CD4-positive, CD25-positive, alpha-beta regulatory T cell (primary cell): ENCODE data around the gene CACNG4. TPM values are rescaled to one million over a fixed set of nuclear protein-coding genes. Genes with fewer than 3 reads are reported as not detected.
A peak's percentile ranks its signal among the peaks of the same experiment; 100 is the strongest.

Source experiments
- ATAC-seq, 2 donors: fragments of 150-1000 bp; cut with Tn5 transposase; one replicate each; pipeline ENCODE4 v1.10.0; 2021; ENCODE audit warnings: low read depth in 2 of 2, moderate number of reproducible peaks in 2 of 2, moderate library complexity in 1 of 2
- DNase-seq, 3 donors: peaks; one replicate each; pipeline versions ENCODE4 v3.0.0 to v3.0.0-alpha.2; 2012 to 2022; ENCODE audit warnings: mixed read lengths in 1 of 3
- H3K27ac ChIP-seq: one replicate; pipeline ENCODE4 v1.7.0; 2013; ENCODE audit warnings: mild to moderate bottlenecking, low read length; ENCODE audit not compliant: insufficient read depth, poor library complexity, severe bottlenecking
- H3K27me3 ChIP-seq: one replicate; pipeline ENCODE4 v1.7.0; 2013; ENCODE audit warnings: low read length; ENCODE audit not compliant: control insufficient read depth, insufficient read depth
- H3K36me3 ChIP-seq: one replicate; pipeline ENCODE4 v1.7.0; 2013; ENCODE audit warnings: mild to moderate bottlenecking, low read length, moderate library complexity; ENCODE audit not compliant: control insufficient read depth, insufficient read depth
- H3K4me1 ChIP-seq: 2 replicates; pipeline ENCODE4 v1.7.0; 2013; ENCODE audit warnings: mild to moderate bottlenecking, low read length; ENCODE audit not compliant: insufficient read depth, control insufficient read depth, poor library complexity, severe bottlenecking
- H3K4me3 ChIP-seq: one replicate; pipeline ENCODE4 v1.7.0; 2013; ENCODE audit warnings: low read depth, mild to moderate bottlenecking, low read length, moderate library complexity
- H3K9me3 ChIP-seq, 2 experiments: 1 replicate in 1 of 2; 2 replicates in 1 of 2; pipeline ENCODE4 v1.7.0; 2013; ENCODE audit warnings: low read length in 2 of 2, mild to moderate bottlenecking in 1 of 2, moderate library complexity in 1 of 2; ENCODE audit not compliant: control insufficient read depth in 2 of 2
- H3K27ac Mint-ChIP-seq, 3 donors: one replicate each; pipeline ENCODE4 v1.8.0; 2020 to 2022; ENCODE audit warnings: mild to moderate bottlenecking in 3 of 3, mixed read lengths in 3 of 3, moderate library complexity in 2 of 3
- H3K27me3 Mint-ChIP-seq: one replicate; pipeline ENCODE4 v1.8.0; 2022; ENCODE audit warnings: mild to moderate bottlenecking, mixed read lengths
- H3K36me3 Mint-ChIP-seq: one replicate; pipeline ENCODE4 v1.8.0; 2020; ENCODE audit warnings: mixed read lengths
- H3K4me1 Mint-ChIP-seq, 4 donors: one replicate each; pipeline ENCODE4 v1.8.0; 2020 to 2022; ENCODE audit warnings: mixed read lengths in 4 of 4, mild to moderate bottlenecking in 1 of 4
- H3K4me3 Mint-ChIP-seq, 4 donors: one replicate each; pipeline ENCODE4 v1.8.0; 2020 to 2022; ENCODE audit warnings: mild to moderate bottlenecking in 4 of 4, mixed read lengths in 4 of 4, moderate library complexity in 3 of 4
- H3K9me3 Mint-ChIP-seq, 7 donors: one replicate each; pipeline ENCODE4 v1.8.0; 2020 to 2022; ENCODE audit warnings: mixed read lengths in 7 of 7, mild to moderate bottlenecking in 3 of 7, moderate library complexity in 2 of 7
- polyA plus RNA-seq, 4 donors: library from polyadenylated mRNA; unstranded; fragments of 300-500 nt; fragmentation: Illumina TruSeq; gene quantifications; one replicate each; pipeline ENCODE4 v1.2.3, GENCODE V29; 2021
- total RNA-seq: library from RNA; stranded (reverse); gene quantifications from one replicate; pipeline ENCODE4 v1.2.3, GENCODE V29; 2022

The CACNG4 gene
- total and polyA plus RNA-seq, 5 donors from 2014 or later = not detected

DNA sequence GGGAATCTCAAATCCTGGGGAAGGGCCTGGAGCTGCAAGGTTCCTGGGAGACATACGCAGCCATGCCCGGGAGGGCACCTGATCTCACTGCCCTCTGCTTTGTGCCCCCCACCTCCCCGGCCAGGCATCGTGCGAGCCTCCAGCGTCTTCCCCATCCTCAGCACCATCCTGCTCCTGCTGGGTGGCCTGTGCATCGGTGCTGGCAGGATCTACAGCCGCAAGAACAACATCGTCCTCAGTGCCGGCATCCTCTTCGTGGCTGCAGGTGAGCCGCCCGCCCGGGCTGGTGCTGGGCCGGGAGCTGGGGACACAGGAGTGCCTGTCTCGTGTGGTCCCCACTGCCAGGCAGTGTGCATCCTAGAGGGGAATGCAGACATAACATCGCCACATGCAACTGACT, 60.2 kb downstream of the CACNG4 start:
- Mint-ChIP-seq H3K4me1 (no peaks in the 10 kb centered on the region), H3K27me3 (peaks cover 11% of the 10 kb centered on the region), H3K27ac (no peak overlapping the region), H3K36me3 (no peaks in the 10 kb centered on the region), H3K9me3 (no peaks in the 10 kb centered on the region), H3K4me3 (no peak overlapping the region)
- Histone ChIP-seq H3K9me3 (no peaks in the 10 kb centered on the region), H3K27me3 (no peaks in the 10 kb centered on the region), H3K4me3 (no peak overlapping the region), H3K27ac (no peak overlapping the region), H3K36me3 (no peaks in the 10 kb centered on the region), H3K4me1 (no peaks in the 10 kb centered on the region)
- DNase-seq (no peak), ATAC-seq (no peak)

DNA sequence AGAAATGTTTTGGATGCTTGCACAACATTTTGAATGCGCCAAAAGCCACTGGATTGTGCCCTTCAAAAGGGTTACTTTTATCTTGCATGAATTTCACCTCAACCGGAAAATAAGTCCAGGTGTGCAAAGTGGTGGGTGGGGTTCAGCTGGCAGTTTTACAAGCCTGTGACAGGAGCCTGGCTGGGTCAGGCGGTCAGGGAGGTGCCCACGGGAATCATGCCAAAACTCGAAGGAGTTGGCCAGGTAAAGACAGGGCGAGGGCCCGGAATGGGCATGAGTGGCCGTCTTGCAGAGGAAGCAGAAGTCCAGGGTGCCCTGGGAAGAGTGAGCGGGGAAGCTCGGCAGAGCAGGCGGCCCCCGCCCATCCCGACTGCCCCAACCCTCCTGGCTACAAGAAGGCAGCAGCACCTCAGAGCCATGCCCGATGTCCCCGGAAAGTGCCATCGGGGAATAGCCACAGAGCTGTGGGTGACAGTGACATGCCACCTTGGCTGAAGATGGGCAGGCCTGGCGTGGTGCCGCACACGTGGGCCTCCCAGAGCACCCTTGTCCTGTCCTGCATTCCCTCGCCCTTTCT, 60.8 kb downstream of the CACNG4 start:
- no peak for DNase-seq
- ATAC-seq = no peak
- Mint-ChIP-seq H3K9me3 (no peaks in the 10 kb centered on the region), H3K36me3 (no peaks in the 10 kb centered on the region), H3K4me3 (no peak overlapping the region), H3K4me1 (no peaks in the 10 kb centered on the region), H3K27me3 (peaks cover 11% of the 10 kb centered on the region), H3K27ac (no peak overlapping the region)
- no peaks in the 10 kb centered on the region for H3K9me3 ChIP-seq
- H3K4me1 ChIP-seq = no peaks in the 10 kb centered on the region
- H3K27ac ChIP-seq = no peak overlapping the region
- no peak overlapping the region for H3K4me3 ChIP-seq
- H3K27me3 ChIP-seq = no peaks in the 10 kb centered on the region
- H3K36me3 ChIP-seq = no peaks in the 10 kb centered on the region

DNA sequence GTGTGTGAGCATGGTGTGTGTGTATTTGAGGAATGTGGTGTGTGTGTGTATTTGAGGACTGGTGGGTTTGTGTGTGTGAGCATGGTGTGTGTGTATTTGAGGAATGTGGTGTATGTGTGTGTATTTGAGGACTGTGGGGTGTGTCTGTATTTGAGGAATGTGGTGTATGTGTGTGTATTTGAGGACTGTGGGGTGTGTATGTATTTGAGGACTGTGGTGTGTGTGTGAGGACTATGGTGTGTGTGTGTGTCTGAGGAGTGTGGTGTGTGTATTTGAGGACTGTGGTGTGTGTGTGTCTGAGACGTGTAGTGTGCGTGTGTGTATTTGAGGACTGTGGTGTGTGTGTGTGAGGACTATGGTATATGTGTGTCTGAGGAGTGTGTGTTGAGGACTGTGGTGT, 61.8 kb downstream of the CACNG4 start:
- DNase-seq (no peak), ATAC-seq (no peak)
- no peaks in the 10 kb centered on the region for H3K9me3 Mint-ChIP-seq
- Histone ChIP-seq H3K36me3 (no peaks in the 10 kb centered on the region), H3K9me3 (no peaks in the 10 kb centered on the region), H3K27me3 (no peaks in the 10 kb centered on the region), H3K27ac (no peak overlapping the region), H3K4me1 (no peaks in the 10 kb centered on the region), H3K4me3 (no peak overlapping the region)
- H3K4me3 Mint-ChIP-seq = no peak overlapping the region
- no peak overlapping the region for H3K27ac Mint-ChIP-seq
- no peaks in the 10 kb centered on the region for H3K36me3 Mint-ChIP-seq
- H3K27me3 Mint-ChIP-seq = peaks cover 7% of the 10 kb centered on the region
- H3K4me1 Mint-ChIP-seq = no peaks in the 10 kb centered on the region

DNA sequence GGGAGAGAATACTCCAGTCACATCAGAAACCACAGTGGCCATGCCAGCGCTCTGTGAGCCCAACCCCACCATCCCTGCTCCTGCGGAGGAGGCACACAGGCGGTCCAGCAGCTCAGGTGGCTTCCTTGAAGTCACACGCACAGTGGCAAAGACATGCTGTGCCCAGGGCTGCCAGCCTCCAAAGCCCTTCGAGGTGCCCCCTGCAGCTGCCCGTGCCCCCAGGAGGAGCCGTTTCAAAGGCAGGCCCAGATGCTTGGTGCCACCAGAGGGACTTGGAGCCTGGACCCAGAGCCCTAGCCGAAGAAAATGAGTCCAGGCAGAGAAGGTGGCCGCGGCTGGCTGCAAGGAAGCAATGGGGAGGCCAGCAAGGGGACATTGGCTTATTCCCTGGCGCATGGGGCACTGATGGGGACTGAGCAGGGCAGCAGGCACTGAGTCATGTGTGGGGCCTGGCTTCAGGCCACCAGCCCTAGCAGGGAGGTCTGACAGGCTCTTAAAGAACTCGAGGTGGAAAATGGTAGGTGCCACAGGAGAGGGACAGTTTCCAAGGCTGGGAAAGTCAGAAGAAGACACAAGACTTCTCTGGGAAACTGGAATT, 62.6 kb downstream of the CACNG4 start:
- DNase-seq = no peak
- Histone ChIP-seq H3K4me3 (no peak overlapping the region), H3K36me3 (no peaks in the 10 kb centered on the region), H3K9me3 (no peaks in the 10 kb centered on the region), H3K27ac (no peak overlapping the region), H3K27me3 (no peaks in the 10 kb centered on the region), H3K4me1 (no peaks in the 10 kb centered on the region)
- no peak overlapping the region for H3K4me3 Mint-ChIP-seq
- no peak overlapping the region for H3K27ac Mint-ChIP-seq
- no peaks in the 10 kb centered on the region for H3K36me3 Mint-ChIP-seq
- H3K4me1 Mint-ChIP-seq = no peaks in the 10 kb centered on the region
- no peaks in the 10 kb centered on the region for H3K9me3 Mint-ChIP-seq
- no peak for ATAC-seq
- peaks cover 7% of the 10 kb centered on the region for H3K27me3 Mint-ChIP-seq

DNA sequence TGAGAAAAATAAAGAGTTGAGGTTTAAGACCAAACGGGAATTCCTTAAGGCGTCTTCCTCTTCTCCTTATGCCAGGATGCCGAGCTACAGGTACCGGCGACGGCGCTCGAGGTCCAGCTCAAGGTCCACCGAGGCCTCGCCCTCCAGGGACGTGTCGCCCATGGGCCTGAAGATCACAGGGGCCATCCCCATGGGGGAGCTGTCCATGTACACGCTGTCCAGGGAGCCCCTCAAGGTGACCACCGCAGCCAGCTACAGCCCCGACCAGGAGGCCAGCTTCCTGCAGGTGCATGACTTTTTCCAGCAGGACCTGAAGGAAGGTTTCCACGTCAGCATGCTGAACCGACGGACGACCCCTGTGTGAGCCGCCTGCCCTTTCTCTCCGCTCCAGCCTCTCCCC, 66.1 kb downstream of the CACNG4 start:
- Mint-ChIP-seq H3K27me3 (peaks cover 4% of the 10 kb centered on the region), H3K4me1 (no peaks in the 10 kb centered on the region), H3K9me3 (peaks cover 0 to 1% (median 0%) of the 10 kb centered on the region in 7 donors), H3K4me3 (no peak overlapping the region), H3K27ac (no peak overlapping the region), H3K36me3 (no peaks in the 10 kb centered on the region)
- Histone ChIP-seq H3K4me1 (no peaks in the 10 kb centered on the region), H3K27me3 (no peaks in the 10 kb centered on the region), H3K9me3 (no peaks in the 10 kb centered on the region), H3K36me3 (no peaks in the 10 kb centered on the region), H3K4me3 (no peak overlapping the region), H3K27ac (no peak overlapping the region)
- DNase-seq (no peak), ATAC-seq (no peak)

DNA sequence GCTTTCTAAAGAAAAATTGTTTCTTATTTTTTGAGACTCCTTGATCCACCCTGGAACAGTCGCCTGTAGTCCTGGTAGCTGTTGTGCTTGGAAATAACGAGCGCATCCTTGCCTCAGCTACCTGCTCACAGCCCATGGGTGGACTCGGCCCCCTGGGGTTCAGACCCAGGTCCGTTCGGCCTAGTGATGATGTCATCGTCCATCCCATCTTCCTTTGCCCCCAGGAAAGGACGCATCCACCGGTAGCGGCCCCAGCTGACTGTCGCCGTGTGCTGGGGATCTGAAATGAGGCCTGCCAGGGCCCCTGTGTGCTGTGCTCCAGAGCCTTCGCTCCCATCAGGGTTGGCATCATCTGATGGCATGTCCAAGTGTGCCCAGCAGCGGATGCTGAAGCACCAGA, 67.9 kb downstream of the CACNG4 start:
- Histone ChIP-seq H3K27me3 (no peaks in the 10 kb centered on the region), H3K27ac (no peak overlapping the region), H3K36me3 (no peaks in the 10 kb centered on the region), H3K4me3 (no peak overlapping the region), H3K9me3 (no peaks in the 10 kb centered on the region), H3K4me1 (no peaks in the 10 kb centered on the region)
- Mint-ChIP-seq H3K27me3 (peaks cover 10% of the 10 kb centered on the region), H3K4me3 (no peak overlapping the region), H3K4me1 (peaks cover 0 to 4% (median 0%) of the 10 kb centered on the region in 4 donors), H3K36me3 (no peaks in the 10 kb centered on the region), H3K9me3 (peaks cover 0 to 2% (median 0%) of the 10 kb centered on the region in 7 donors), H3K27ac (no peak overlapping the region)
- ATAC-seq (no peak), DNase-seq (no peak)

DNA sequence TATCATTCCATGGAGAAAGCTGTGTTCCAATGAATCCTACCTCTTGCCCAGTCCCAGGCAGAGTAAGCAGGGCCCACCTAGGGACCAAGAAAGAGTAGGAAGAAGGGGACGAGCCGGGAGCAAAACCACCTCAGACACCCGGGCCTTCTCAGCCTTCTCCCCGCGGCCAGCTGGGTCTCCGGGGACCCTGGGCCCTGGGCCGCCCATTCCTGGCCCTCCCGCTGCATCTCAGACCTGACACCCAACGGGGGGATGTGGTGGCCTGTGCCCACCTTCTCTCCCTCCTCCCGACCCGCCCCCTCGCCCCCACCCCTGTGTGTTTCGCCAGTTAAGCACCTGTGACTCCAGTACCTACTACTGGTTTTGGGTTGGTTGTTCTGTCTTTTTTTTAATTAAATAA, 68.5 kb downstream of the CACNG4 start:
- Mint-ChIP-seq H3K27me3 (peaks cover 10% of the 10 kb centered on the region), H3K36me3 (no peaks in the 10 kb centered on the region), H3K4me3 (no peak overlapping the region)

DNA sequence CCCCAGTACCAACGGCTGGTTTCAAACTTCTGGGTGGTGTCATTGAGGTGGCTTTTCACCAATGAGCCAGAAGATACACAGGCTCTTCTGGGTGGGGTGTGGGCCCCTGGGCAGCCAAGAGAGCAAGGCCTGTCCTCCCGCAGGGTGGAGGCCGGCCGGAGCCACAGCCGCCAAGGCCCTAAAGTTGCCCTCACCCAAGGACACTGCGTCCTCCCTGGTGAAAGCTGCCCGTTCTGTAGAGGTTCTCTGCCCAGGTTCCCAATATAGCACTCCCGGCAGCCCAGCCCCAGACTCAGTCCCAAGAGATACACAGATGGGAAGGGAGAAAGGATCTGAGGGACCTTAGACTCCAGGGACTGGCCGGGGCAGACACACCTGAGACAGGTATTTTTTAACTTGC, 69.1 kb downstream of the CACNG4 start:
- ATAC-seq = no peak
- H3K27me3 Mint-ChIP-seq = peaks cover 7% of the 10 kb centered on the region

More for the DNA sequence above, 68.5 kb downstream of the CACNG4 start:
- H3K9me3 ChIP-seq = no peaks in the 10 kb centered on the region
- Mint-ChIP-seq H3K9me3 (peaks cover 0 to 2% (median 0%) of the 10 kb centered on the region in 7 donors), H3K4me1 (peaks cover 0 to 4% (median 0%) of the 10 kb centered on the region in 4 donors), H3K27ac (peak overlapping the region in 1 of 3 donors; percentile 21)
- H3K4me1 ChIP-seq = no peaks in the 10 kb centered on the region
- ATAC-seq (no peak), DNase-seq (no peak)
- no peaks in the 10 kb centered on the region for H3K27me3 ChIP-seq
- H3K27ac ChIP-seq = no peak overlapping the region
- no peaks in the 10 kb centered on the region for H3K36me3 ChIP-seq
- H3K4me3 ChIP-seq = no peak overlapping the region

More for the DNA sequence above, 69.1 kb downstream of the CACNG4 start:
- Mint-ChIP-seq H3K4me3 (no peak overlapping the region), H3K36me3 (no peaks in the 10 kb centered on the region), H3K9me3 (peaks cover 0 to 2% (median 0%) of the 10 kb centered on the region in 7 donors), H3K4me1 (peaks cover 0 to 4% (median 0%) of the 10 kb centered on the region in 4 donors), H3K27ac (no peak overlapping the region)
- Histone ChIP-seq H3K9me3 (no peaks in the 10 kb centered on the region), H3K27ac (no peak overlapping the region), H3K27me3 (no peaks in the 10 kb centered on the region), H3K4me1 (no peaks in the 10 kb centered on the region), H3K36me3 (no peaks in the 10 kb centered on the region), H3K4me3 (no peak overlapping the region)
- no peak for DNase-seq
